ENCODE data around the gene UPF3A.

GRCh38 chr13:114249077-114249476 is 32.3 kb upstream of the UPF3A start:
- TF ChIP-seq CTCF (IDR thresholded peaks at IDR 0.05) (no peak), POLR2A (IDR thresholded peaks at IDR 0.05) (no peak), POLR2AphosphoS5 (IDR thresholded peaks at IDR 0.05) (no peak), EP300 (IDR thresholded peaks at IDR 0.05) (no peak)

Measured in upper lobe of left lung (tissue), 4 donors.